NCI-H510A treated with DMSO at 0.1 percent for 48 hours (cell line): ENCODE measurements around the gene IBA57.
"Not testable (repeated sequence)": the region's sequence is repeated elsewhere in the genome, so short reads cannot be mapped to it uniquely, and the experiment has no call there.

Source experiments
- DNase-seq: peaks from one replicate; lab custom pipeline; 2025; lab: John Stamatoyannopoulos, UW

IBA57 gene

DNA sequence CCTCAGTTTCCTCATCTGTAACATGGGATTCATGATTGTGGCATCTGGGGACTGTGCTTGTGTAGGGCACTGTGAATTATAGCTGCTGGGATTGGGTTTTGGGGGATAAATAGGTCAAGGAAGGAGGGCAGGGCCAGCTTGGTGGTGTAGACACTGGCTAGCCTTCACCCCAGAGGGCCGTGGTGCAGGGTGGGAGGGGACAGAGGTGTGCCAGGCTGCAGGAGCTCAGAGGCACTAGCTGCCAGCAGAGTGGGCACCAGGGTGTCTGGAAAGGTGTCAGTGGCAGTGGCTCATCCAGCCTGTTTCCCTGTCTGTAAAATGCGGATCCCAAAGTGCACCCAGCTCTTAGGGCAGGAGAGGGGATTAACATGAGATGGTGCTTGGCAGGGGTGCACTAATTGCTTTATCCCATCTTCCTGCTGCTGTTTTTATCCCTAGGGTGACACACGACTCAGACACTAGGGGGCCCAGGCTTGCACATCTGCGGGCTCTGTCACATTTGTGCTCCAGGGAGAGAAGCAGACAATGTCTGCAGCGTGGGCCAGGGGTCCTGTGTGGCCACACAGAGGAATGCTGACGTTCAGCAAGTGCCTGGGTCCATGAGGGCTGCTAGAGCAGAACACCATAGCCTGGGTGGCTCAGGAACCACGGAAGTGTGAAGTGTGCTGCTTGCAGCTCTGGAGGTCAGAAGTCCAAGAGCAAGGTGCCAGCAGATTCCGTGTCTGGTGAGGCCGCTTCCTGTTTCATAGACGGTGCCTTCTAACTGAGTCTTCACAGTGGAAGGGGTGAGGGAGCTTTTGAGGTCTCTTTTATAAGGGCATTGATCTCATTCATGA lies 61.6 kb downstream of the IBA57 start:
- DNase-seq: no peak

DNA sequence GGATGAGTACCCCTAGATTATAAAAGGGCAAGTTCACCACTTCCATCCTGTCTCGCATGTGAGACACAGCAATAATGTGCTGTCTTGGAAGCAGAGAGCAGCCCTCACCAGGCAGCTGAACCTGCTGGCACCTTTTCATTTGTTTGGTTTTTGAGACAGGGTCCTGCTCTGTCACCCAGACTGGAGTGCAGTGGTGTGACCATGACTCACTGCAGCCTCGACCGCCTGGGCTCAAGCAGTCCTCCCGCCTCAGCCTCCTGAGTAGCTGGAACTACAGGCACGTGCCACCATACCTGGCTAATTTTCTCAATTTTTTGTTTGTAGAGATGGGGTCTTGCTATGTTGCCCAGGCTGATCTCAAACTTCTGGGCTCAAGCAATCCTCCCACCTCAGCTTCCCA lies 62.5 kb downstream of the IBA57 start:
- DNase-seq: not testable (repeated sequence)

DNA sequence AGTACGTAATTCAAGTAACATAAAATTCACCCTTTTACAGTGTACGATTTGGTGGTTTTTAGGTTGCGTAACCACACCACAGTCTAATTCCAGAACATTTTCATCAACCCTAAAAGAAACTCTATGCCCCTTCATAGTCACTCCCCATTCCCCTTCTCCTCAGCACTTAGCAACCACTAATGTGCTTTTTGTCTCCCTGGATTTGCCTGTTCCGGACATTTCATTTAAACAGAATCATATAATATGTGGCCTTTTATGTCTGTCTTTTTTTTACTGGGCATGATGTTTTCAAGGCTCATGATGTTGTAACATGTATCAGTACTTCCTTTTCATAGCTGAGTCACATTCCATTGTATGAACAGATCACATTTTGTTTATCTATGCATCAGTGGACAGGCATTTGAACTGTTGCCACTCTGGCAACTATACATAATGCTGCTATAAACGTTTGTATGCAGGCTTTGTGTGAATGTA lies 63.0 kb downstream of the IBA57 start:
- DNase-seq: no peak

DNA sequence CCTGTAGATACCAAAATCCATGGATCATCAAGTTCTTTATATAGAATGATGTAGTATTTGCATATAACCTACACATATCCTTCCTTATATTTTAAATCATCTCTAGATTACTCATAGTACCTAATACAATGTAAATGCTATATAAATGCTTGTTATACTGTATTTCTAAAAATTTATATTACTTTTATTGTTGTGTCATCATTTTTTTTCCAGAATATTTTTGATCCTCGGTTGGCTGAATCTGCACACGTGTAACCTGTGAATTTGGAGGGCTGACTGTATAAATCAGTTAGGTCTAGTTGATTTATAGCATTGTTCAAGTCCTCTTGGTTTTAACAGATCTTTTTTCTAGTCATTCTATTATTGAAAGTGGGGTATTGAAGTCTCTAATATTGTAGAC lies 65.6 kb downstream of the IBA57 start:
- DNase-seq: no peak
